GM10248 (cell line): ENCODE data around the gene SIX5.

Experiments
- CTCF ChIA-PET: fragments of 300-600 bp; sonication (Branson Sonifier 250); formaldehyde crosslinking; extraction: SDS; loops from one replicate; lab custom pipeline; 2021; ENCODE audit warnings: antibody characterized with exemption; lab: Yijun Ruan, JAX
- POLR2A ChIA-PET: fragments of 350-650 bp; sonication (Branson Sonifier 250); formaldehyde crosslinking; extraction: SDS; loops from one replicate; lab custom pipeline; 2020; ENCODE audit warnings: antibody characterized with exemption; lab: Yijun Ruan, JAX
- DNase-seq: peaks from one replicate; pipeline ENCODE4 v3.0.0; 2012; ENCODE audit errors: extremely low spot score
- TF ChIP-seq, protein P1 (sequence below): IDR thresholded peaks from 2 replicates; pipeline ENCODE4 v1.5.1; 2012; ENCODE audit warnings: mild to moderate bottlenecking, low read depth; ENCODE audit errors: extremely low read depth, missing control alignments, control extremely low read depth

SIX5 gene

DNA sequence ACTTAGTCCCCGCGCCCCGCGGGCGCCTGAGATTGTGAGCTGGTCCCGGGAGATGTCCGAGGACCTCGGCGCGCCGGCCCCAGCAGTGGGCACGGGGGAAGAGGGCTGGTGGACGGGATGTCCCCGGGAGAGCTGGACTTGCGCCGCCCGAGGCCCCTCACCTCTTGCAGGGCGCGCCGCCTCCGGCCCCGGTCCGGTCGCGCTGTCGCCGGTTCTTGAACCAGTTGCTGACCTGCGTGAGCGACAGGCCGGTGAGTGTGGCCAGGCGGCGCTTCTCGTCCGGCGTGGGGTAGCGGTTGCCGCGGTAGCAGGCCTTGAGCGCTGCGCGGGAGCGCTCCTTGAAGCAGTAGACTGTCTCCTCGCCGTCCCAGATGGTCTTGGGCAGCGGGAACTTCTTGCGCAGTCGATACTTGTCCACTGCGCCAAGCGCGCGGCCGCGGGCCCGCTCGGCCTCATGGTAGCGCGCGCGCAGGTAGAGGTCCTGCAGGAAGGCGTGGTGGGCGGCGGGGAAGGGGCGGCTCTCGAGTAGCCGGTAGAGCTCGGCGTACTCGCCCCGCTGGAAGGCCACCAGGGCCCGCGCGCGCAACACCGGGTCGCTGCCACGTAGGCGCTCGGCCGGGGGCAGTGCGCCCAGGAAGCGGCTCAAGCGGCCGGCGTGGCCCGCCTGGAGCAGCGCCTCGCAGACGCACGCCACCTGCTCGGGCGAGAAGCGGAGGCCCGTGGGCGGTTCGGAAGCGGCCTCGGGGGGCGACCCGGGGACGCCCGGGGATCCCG is 984 bp downstream of the SIX5 start:
- ChIA-PET POLR2A (interaction anchor here (1.0 to 1.5 kb wide), 2 partner anchors 11 to 38 kb away, joined by 3 to 9 read pairs; no protein-coding TSS in a partner anchor), CTCF (interaction anchor here (1.4 to 5.8 kb wide), 10 partner anchors 10 to 261 kb away, joined by 4 to 77 read pairs (median 17); partner anchors contain the start of genes DMPK, DMWD, FOXA3 and QPCTL)
- TF ChIP-seq, protein P1, sequence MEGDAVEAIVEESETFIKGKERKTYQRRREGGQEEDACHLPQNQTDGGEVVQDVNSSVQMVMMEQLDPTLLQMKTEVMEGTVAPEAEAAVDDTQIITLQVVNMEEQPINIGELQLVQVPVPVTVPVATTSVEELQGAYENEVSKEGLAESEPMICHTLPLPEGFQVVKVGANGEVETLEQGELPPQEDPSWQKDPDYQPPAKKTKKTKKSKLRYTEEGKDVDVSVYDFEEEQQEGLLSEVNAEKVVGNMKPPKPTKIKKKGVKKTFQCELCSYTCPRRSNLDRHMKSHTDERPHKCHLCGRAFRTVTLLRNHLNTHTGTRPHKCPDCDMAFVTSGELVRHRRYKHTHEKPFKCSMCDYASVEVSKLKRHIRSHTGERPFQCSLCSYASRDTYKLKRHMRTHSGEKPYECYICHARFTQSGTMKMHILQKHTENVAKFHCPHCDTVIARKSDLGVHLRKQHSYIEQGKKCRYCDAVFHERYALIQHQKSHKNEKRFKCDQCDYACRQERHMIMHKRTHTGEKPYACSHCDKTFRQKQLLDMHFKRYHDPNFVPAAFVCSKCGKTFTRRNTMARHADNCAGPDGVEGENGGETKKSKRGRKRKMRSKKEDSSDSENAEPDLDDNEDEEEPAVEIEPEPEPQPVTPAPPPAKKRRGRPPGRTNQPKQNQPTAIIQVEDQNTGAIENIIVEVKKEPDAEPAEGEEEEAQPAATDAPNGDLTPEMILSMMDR, result no peak
- peak; percentile 63 for DNase-seq

DNA sequence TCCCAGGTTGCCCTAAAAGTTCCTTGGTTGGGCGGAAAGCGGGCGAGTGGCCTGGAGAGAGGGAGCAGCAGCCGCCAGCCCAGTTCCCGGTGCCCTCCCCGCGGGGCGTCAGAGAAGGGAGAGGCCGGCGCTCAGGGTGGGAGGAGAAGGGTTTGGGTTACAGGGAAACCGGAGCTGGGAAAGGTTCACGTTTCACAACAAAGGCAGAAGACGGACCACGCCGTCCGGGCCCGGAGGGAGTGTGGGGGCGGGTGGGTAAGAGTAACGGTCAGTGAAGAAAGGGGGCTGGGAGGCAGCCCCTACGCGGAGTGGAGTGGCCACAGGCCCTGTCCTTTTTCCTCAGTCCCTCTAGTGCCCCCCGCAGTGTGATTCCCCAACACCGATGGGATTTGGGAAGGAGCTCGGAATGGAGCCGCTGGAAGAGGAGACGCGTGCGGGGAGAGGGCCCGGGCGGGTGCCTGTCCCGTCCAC is 1.6 kb downstream of the SIX5 start:
- no peak for DNase-seq
- TF ChIP-seq, protein P1, result no peak
- ChIA-PET CTCF (interaction anchor here (3.4 to 5.8 kb wide), 3 partner anchors 13 to 75 kb away, joined by 20 to 63 read pairs (median 30); partner anchors contain the start of genes DMPK, QPCTL and SNRPD2), POLR2A (no interaction called here)

DNA sequence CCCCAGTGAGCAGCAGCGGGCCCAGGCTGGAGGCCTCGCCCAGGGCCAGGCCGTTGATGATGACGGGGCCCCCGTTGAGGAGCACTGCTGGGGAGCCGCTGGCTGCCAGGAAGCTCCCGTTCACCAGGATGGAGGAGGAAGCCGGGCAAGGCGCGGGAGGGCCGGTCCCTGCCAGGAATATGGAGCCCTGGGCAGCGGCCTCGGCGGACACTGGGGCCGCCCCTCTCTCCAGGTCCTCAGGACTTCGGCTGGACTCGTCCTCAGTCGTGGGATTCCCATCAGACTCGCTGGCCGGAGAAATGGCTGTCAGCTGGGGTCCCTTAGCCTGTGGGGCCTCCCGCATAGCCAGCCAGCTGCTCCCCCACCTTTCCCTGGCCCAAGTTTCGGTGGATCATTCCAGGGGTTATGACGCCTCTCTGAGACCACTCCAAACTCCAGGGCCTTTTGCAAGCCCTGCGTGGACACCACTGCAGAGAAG is 2.1 kb downstream of the SIX5 start:
- ChIA-PET CTCF (interaction anchor here (5.0 to 5.8 kb wide), 2 partner anchors 13 to 14 kb away, joined by 30 to 63 read pairs; partner anchors contain the start of gene DMPK), POLR2A (no interaction called here)
- DNase-seq, result no peak
- TF ChIP-seq, protein P1, result no peak

DNA sequence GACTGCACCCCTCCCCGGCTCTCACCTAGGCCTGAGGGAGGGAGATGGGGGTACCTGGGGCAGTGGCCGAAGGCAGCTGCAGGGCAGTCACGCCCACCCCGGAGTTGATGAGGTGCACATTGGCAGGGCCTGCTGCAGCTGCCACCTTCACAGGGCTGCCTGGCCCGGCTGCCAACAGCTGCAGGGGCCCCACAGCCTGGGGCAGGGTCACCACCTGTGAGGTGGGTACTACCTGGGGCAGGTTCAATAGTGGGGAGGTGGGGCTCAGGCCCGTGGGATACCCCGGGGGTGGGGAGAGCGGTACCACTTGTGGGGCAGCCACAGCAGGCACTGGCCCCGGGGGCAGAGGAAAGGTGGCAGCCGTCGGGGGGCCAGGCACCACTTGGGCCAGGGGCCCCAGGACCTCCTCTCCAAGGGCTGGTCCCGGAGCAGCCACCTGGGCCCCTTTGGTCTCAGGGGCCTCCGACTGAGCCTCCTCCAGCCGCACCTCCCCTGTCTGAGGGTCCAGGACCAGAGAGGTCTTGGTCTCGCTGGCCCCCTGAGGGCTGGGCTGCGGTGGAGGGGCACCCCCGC is 2.7 kb downstream of the SIX5 start:
- ChIA-PET CTCF (interaction anchor here (1.0 to 5.0 kb wide), 2 partner anchors 12 to 68 kb away, joined by 3 to 30 read pairs; no protein-coding TSS in a partner anchor), POLR2A (no interaction called here)
- TF ChIP-seq, protein P1, result no peak
- no peak for DNase-seq

DNA sequence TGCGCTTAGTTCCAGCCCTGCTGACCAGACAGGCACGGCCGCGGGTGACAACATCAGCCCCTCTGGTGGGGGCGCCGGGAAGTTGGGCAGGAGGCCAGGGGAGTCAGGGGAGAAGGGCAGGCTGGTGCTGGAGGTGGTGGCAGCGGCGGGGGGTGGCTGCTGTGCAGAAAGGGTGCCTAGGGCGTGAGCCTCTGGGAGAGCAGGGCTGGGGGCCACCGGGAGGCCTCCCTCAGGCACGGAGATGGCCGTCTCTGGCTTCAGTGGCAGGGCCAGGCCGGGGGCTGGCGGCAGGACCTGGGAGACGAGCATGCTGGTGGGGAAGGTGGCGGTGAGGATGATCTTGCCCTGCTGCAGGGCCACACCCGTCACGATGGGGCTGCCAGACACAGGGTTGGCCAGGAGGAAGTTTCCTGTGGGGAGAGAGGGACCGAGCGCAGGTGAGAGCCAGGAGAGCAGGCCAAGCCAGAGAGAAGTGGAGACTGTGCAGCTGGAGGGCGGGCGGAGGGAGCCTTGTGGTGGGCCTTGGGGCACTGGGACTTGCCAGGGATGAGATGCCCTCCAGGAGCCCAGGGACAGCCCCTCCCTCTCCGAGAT is 3.3 kb downstream of the SIX5 start:
- DNase-seq, result no peak
- ChIA-PET CTCF (interaction anchor here (1.0 kb wide), 1 partner anchor 69 kb away, joined by 3 read pairs; no protein-coding TSS in a partner anchor), POLR2A (no interaction called here)
- TF ChIP-seq, protein P1, result no peak
